ENCODE results near the gene TMOD1.
"Not testable (repeated sequence)": the region's sequence is repeated elsewhere in the genome, so short reads cannot be mapped to it uniquely, and the experiment has no call there.

TMOD1 gene

DNA sequence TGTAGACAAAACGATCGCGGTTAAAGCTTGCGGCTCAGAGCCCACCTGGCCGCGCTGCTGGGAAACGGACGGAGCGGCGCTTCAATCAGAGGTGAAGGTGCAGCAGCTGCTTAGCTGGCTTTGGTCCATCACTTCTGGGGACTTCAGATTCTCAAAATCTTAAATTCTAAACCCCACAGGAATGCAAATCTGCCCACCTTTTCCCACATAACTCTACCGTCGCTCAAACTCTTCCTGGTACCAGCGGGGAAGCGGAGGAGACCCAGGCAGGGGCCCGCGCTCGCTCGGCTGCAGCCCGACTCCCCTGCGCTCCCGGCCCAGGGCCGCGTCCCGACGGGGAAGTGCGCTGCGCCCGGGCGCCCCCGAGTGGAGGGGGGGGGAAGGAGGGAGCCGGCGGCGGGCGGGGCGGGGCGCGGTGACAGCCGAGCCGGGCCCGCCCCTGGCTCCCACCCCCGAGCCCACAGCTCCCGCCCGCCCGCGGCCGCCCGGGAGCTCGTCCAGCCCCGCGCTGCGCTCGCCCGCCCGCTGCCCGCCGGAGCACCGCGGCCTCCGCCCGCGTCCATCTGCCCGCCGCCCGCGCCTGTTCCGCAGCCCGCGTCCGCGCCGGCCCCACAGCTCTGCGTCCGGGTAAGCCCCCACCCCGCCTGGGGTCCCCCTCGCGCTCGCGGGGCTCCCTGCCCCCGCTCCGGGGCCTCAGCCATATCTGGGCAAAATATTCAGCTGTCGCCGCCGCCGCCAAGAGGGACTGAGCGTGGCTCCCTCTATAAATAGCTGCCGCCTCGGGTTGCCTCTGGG lies at the start of gene TMOD1:
Gene TMOD1, plus strand, starts transcription at position 490 of the 795 bp plus-strand sequence. CDS start 22,523 bp downstream, outside the sequence.
- no peak for DNase-seq (ENCODE audit: low read depth)

DNA sequence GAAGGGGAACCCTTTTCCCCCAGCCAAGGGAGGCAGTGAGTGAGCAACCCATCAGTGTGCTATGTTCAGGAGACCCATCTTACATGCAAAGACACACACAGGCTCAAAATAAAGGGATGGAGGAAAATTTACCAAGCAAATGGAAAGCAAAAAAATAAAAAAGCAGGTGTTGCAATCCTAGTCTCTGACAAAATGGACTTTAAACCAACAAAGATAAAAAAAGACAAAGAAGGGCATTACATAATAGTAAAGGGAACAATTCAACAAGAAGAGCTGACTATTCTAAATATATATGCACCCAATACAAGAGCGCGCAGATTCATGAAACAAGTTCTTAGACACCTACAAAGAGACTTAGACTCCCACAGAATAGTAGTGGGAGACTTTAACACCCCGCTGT lies 47.9 kb upstream of the TMOD1 start:
- not testable (repeated sequence) for DNase-seq (ENCODE audit: low read depth)

DNA sequence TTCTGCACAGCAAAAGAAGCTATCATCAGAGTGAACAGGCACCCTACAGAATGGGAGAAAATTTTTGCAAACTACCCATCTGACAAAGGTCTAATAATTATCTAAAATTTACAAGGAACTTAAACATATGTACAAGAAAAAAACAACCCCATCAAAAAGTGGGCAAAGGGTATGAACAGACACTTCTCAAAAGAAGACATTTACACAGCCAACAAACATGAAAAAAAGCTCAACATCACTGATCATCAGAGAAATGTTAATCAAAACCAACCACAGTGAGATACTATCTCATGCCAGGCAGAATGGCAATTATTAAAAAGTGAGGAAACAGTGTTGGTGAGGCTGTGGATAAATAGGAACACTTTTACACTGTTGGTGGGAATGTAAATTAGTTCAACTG lies 44.6 kb upstream of the TMOD1 start:
- not testable (repeated sequence) for DNase-seq (ENCODE audit: low read depth)

DNA sequence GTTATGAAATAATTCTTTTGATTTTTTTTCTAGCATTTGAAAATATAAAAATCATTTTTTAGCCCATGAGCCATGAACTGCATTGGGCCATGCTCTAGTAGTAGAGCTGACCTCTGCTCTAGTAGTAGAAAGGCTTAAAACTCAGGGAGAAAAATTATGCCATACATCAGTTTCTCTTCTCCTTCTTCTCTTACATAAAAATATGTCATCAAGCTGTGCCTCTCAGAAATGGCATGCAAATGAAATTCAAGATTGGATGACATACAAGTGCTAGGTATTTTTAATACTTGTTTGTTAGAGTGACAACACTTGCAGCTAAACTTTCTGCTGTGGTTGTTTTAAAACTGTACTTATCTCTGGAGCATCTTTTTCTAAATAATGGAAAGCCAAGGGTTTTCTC lies 42.1 kb upstream of the TMOD1 start:
- DNase-seq (ENCODE audit: low read depth): no peak

DNA sequence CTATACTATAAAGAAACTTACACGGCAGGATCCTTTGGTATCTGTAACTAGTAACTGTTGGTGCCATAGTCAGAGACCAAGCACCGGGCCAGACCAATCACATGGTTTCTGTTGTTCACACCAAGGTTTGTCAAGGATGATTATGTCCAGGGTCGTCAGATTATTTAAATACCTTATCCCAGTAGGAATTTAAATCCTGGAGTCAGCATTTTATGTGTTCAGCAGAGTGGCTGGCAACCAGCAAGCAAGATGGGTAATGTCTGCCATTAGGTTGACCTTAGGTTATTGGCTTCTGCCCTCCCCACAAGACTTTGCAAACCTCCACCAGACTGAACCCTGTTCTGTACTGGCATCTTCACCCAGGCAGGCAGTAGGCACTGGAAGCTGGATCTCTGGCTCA lies 39.3 kb upstream of the TMOD1 start:
- DNase-seq (ENCODE audit: low read depth): no peak

DNA sequence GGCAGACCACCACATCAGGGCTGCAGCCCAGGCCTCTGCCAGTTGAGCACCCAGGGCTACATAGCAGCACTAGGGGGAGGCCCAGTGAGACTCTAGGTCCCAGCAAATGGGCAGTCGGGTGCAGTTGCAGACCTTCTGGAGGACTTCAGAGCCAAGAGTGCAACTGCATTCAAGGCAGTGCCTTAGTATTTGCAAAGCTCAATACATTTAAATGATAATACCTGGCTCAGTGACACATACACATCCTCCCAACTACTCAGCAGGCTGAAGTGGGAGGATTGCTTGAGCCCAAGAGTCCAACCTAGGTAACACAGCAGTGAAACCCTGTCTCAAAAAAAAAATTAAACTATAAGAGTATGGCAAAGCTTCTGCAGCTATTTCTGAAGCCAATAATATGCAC lies 38.6 kb upstream of the TMOD1 start:
- DNase-seq (ENCODE audit: low read depth): no peak

DNA sequence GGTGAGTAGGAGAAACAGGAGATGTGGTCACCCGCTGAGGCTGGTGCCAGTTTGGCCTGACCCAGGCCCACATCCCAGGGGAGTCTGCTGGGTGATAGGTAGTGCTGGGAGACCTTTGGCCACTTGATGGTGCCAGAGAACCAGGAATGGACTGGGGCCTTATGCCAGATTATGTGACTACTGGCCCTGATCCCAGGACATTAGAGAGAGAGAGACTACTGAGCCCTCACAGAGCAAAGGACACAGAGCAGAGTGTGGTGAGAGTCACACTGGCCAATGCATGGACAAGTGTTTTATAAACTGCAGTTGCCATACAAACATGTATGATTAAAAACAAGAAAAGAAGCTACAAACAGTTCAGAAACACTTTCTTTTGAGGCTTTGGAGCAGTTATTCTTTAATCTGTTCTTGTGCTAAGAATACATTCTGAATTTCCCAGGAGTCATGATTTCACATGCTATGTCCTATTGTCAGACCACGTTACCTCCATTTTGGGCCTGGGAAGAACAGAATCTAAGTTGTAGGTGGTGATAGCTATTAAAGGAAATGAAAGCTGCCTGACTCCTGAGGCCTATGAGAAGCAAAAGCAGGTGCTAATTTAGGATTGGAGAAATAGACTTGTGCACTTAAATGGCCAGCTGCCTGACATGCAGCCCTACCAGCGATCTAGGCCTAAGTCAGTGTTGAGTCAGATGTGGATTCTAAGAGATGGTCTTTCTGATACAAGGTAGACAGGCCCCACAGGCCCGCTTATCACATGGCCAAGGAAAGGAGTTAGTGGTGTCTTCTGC lies 32.6 kb upstream of the TMOD1 start:
- DNase-seq (ENCODE audit: low read depth): peak; percentile 29

DNA sequence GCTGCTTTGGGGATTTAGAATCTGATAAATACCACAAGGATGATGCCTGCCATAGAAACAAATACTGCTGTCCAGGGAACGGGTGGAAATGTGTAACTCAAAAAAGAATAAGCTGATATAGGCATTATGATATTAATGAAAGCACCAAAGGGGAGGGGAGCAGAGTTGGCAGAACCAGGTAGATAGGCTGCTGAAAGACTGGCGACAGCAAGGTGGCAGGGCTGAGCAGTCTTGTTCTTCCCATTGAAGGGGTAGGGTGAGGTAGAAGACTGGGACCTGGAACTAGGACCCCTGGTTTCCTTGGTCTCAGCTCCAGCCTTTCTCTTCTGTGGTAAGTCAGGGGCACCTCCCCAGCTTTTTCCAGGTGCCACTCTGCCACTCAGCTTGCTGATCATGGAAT lies 31.4 kb upstream of the TMOD1 start:
- DNase-seq (ENCODE audit: low read depth): no peak

DNA sequence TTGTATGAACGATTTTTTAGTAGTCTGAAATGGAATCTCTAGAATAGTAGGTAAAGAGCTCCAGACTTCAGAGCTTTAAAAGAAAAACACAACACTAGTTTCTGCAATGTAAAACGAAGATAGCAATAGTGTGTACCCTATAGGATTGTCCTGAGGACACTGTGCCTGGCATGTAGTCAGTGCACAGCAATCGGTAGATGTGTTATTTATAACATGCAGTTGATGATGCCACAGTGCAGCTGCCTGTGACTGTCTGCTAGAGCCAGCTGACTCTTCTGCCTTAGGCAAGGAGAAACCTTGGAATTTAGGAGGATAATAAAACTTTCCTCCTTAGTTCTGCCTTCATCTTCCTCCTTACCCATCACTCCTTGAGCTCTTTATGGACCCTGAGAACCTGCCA lies 27.7 kb upstream of the TMOD1 start:
- no peak for DNase-seq (ENCODE audit: low read depth)

DNA sequence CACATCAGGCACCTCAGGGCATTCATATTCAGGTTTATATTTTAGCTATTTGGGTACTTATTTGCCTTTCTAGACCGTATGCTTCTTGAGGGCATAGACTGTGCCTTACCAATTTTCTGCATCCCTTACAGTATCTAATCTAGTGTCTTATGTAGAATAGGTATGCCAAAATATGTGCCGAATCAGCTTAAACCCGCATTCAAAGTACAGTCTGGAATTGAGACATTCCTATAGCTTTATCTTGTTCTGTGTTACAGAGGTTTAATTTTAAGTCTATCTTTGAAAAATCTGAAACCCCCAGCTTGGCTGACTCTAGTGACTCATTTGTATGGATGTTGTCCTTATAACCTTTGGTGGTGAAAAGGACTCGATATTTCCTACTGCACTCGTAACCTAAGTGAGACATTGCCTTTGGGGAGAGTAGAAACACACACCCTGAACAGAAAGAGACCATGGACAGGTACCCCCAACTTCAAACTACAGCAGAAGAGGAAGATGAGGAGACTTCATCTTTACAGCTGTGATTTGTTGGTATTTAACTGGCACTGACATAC lies 27.0 kb upstream of the TMOD1 start:
- no peak for DNase-seq (ENCODE audit: low read depth)

DNA sequence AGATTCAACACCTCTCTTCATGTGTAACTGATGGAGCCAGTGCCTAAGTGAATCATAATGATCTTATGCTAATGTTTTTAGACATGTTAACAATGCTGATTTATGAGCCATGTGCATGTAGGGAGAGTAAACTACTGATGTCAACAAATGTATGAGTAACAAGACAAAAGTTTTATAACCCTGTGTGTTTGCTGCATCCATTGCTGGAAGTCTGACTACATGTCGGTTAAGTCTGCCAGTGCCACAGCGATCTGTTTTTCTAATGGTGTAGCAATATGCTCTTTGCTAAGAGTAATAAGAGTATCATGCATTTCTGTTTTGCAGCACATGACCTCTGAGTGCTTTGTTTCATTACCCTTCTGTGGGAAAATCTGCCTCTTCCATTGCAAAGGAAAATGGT lies 26.4 kb upstream of the TMOD1 start:
- DNase-seq (ENCODE audit: low read depth): peak; percentile 85

DNA sequence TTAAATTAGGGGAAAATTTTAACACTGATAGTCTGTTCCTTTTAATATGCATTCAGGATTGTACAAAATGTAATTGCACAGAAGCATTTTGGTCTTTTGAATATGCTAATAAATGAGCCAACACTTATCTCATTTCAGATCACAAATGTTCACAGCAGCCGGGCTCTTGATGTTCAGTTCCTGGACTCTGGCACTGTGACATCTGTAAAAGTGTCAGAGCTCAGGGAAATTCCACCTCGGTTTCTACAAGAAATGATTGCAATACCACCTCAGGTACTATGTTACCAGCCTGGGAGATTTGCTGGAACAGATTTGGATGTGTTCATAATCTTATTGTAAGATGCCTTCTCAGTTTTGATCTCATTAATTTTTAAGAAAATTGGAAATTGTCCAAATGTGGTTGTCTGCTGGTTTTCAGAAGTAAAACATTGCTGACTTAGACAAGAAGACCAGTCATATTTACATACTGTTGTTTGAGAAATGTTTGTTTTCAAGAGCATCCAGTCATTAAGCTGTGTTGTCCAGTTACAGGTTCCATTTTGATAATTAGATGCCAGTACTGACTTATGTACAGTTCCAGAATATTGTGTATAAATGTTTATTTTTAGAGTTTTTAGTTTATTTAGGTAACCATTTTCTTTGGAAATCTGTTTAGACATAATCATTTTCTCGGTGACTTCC lies 23.0 kb upstream of the TMOD1 start:
- DNase-seq (ENCODE audit: low read depth): no peak

DNA sequence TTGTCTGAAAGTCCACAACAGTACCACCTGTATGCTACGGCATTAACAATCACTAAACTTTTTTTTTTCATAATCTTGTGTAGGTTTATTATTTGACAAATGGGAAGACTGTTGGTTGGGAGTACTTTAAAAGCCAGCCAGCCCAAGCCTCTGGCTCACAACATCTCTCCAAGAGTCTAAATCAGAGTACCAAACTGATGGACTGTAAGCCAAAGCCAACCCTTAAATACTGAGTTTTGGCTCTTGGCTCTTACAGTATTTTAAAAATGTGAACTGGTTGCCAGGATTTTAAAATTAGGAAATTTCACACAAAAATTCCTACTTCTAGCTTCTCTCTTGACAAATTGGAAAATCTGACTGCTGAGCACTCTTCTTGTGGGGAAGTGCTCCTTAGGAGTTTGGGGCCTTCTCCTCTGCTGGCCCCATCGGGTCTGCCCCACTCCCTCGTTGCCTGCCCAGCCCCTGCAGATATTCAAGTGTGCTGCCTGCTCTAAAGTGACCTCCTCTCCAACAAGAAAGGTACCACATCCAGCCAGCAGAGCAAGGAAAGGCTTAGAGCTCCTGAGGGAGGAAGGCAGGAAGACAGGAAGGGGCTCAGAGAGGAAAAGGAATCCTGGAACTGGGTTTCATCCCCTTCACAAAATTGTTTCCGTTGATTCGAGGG lies 21.8 kb upstream of the TMOD1 start:
- DNase-seq (ENCODE audit: low read depth): no peak

DNA sequence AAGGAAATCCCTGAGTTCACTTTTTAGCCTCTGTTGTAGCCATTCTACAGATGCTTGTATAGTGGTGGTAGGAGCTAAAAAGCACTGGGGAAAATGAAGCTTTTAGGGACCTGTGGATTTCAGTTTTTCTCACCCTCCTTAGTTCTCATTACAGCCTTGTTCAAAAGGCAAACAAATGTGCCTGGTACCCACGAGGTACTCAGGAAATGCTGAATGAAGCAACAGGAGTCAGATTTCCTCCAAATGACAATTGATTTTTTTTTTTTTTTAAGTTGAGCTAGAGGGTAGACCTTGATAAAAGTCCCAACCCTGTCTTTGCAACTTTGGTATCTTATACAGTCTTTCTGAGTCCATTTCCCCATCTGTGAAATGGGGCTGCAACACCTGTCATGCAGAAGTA lies 21.3 kb upstream of the TMOD1 start:
- no peak for DNase-seq (ENCODE audit: low read depth)

DNA sequence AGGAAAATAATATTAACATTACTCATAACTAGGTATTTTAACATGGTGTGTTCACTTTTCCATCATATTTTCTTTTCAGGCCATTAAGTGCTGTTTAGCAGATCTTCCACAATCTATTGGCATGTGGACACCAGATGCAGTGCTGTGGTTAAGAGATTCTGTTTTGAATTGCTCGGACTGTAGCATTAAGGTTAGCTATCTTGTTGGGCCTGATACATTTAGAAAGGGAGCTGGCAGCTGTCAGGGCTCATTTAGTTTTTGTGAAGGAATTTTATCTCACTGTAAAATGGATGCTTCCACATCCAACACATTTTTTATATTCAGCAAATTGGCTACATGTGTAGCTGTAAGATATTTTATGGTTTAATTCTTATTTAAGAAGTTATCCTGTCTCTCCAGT lies 20.7 kb upstream of the TMOD1 start:
- DNase-seq (ENCODE audit: low read depth): no peak

DNA sequence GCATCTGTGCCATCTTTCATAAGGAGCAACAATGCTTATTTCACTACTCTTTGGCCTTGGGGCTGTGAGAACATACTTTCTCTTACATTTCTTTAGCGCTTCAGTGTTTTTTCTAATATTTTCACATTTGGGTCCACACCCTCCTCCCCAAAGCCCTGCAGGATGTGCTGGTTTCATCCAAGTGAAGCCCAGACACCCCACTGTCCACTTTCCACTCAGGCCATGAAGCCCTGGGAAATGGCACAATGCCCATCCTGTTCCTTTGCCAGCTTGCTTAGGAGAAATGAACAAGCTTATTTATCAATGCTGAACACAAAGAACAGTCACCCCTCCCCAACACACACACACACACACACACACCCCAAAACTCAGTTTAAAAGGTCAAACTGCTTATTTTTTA lies 17.3 kb upstream of the TMOD1 start:
- DNase-seq (ENCODE audit: low read depth): no peak

DNA sequence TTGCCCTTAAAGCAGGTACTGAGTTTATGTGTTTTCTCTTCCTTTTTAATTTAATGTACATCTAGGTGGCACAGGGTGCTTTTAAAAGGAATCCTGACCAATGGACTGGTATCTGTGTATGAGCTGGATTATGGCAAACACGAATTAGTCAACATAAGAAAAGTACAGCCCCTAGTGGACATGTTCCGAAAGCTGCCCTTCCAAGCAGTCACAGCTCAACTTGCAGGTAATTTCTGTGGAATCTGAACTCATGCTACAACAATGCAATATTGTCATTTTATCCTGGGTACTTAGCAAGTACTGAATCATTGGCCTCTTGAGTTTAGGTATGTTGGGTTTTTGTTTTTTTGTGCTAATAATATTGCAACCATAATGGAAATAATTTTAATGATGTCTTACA lies 14.4 kb upstream of the TMOD1 start:
- no peak for DNase-seq (ENCODE audit: low read depth)

DNA sequence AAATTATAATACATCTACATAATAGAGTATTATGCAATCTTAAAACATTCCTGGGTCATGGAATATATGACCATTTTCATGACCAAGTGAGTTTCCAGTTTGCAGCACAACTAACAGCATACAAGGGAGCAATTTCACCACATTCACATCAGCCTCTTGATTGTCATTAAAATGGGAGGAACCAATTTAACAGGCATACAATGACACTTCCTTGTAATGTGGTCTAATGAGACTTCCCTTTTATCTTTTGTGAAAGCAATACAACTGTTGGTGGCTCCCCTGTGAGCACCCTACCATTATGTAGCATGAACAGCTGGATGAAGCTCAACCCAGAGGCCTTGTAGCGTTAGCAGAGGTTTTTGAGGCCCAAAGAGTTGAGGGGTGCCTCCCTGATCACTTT lies 13.6 kb upstream of the TMOD1 start:
- no peak for DNase-seq (ENCODE audit: low read depth)

DNA sequence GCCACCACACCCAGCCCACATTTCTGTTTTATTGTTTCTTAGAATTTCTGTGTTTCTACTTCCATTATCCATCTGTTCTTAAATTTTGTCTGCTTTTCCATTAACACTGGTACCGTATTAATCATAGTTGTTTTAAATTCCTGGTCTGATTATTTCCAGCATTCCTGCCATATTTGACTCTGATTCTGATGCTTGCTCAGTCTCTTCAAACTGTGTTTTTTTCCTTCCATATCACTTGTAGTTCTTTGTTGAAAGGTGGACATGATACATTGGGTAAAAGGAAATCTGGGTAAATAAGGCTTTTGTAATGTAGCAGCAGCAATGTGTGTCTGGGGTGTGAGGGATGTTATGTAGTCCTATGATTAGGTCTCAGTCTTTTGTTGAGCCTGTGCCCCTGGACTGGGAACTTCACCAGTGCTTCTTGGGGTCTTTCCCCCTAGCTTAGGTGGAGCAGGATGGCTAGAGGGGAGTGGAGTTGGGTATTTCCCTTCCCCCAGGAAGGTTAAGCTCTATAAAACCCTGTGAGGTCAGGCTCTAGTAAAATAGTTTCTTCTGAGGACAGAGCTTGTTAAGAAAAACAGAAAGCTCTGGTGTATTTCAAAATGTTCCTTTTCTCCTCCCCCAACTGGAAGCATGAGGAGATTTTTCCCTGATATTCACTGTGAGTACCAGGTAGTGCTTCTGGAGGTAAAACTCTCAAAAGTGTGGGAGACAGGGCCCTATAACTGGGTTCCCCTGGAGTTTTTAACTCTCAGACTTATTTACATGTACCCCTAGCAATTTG lies 10.1 kb upstream of the TMOD1 start:
- DNase-seq (ENCODE audit: low read depth): no peak

DNA sequence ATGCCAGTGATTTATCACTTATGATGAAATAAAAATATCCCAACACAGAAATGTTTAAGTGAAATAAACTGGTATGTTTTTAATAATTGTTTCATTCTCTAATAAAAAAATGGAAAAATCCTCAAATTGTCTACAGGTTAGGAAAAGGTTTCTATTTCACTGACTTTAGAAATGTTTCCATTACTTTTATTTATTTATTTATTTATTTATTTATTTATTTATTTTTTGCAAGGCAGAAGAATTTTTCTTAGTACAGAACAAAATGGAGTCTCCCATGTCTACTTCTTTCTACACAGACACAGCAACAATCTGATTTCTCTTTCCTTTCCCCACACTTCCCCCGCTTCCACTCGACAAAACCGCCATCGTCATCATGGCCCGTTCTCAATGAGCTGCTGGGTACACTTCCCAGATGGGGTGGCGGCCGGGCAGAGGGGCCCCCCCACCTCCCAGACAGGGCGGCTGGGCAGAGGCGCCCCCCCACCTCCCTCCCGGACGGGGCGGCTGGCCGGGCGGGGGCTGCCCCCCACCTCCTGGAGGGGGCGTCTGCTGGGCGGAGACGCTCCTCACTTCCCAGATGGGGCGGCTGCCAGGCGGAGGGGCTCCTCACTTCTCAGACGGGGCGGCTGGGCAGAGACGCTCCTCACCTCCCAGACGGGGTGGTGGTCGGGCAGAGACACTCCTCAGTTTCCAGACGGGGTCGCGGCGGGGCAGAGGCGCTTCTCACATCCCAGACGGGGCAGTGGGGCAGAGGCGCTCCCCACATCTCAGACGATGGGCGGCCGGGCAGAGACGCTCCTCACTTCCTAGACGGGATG lies 3.7 kb upstream of the TMOD1 start:
- not testable (repeated sequence) for DNase-seq (ENCODE audit: low read depth)

All from GM04503 (cell line).